Transverse colon (tissue), 4 donors: ENCODE measurements around the gene WWOX. TPM values are rescaled to one million over a fixed set of nuclear protein-coding genes. Genes with fewer than 3 reads are reported as not detected.

Experiments
- DNase-seq: peaks from one replicate; pipeline ENCODE4 v3.0.0-alpha.2; 2019
- H3K27ac ChIP-seq, 4 donors: fragments of 200-600 bp; sonication (generic); 2 replicates each; pipeline ENCODE4 v1.5.1; 2016 to 2018; ENCODE audit warnings: inconsistent platforms in 4 of 4
- H3K27me3 ChIP-seq: fragments of 200-600 bp; sonication (generic); 2 replicates; pipeline ENCODE4 v1.5.1; 2017; ENCODE audit warnings: inconsistent platforms
- H3K36me3 ChIP-seq, 4 donors: fragments of 200-600 bp; sonication (generic); 2 replicates each; pipeline ENCODE4 v1.5.1; 2017 to 2019; ENCODE audit warnings: inconsistent platforms in 4 of 4
- H3K4me1 ChIP-seq, 4 donors: fragments of 200-600 bp; sonication (generic); 2 replicates each; pipeline ENCODE4 v1.5.1; 2017 to 2020; ENCODE audit warnings: inconsistent platforms in 4 of 4
- H3K4me3 ChIP-seq, 4 donors: fragments of 200-600 bp; sonication (generic); 1 replicate in 1 of 4; 2 replicates in 3 of 4; pipeline versions ENCODE4 v1.5.1 to v1.6.1; 2017 to 2019; ENCODE audit warnings: inconsistent platforms in 4 of 4
- H3K9me3 ChIP-seq, 2 donors: fragments of 200-600 bp; sonication (generic); 2 replicates each; pipeline ENCODE4 v1.5.1; 2017 to 2019; ENCODE audit warnings: inconsistent platforms in 2 of 2
- CTCF ChIP-seq, 5 experiments: fragments of 200-600 bp in 3 of 5; fragments of 450-650 bp in 2 of 5; sonication (generic) in 3 of 5; IDR thresholded peaks; 1 replicate in 2 of 5; 2 replicates in 3 of 5; pipeline ENCODE4 v1.5.1; 2016 to 2017; ENCODE audit warnings: antibody characterized with exemption in 5 of 5, inconsistent platforms in 3 of 5, mild to moderate bottlenecking in 2 of 5, moderate library complexity in 1 of 5
- EP300 ChIP-seq: sonication (generic); formaldehyde crosslinking; IDR thresholded peaks from one replicate; pipeline ENCODE4 v1.6.1; 2017; ENCODE audit warnings: antibody characterized with exemption, low read depth
- POLR2A ChIP-seq: fragments of 450-650 bp; IDR thresholded peaks from one replicate; pipeline ENCODE4 v1.6.1; 2016; ENCODE audit warnings: antibody characterized with exemption, mild to moderate bottlenecking, moderate library complexity
- POLR2AphosphoS5 ChIP-seq, 3 donors: sonication (generic); formaldehyde crosslinking; IDR thresholded peaks; one replicate each; pipeline ENCODE4 v1.6.1; 2016; ENCODE audit warnings: antibody characterized with exemption in 3 of 3
- WGBS, 2 donors: methylation state at CpG; one replicate each; pipeline ENCODE4 v1.1.5; 2018; ENCODE audit warnings: low coverage in 1 of 2; 5-methylcytosine and 5-hydroxymethylcytosine counted together
- in situ Hi-C, 4 donors: fragments of 200-750 bp; cut with MboI; loops; one replicate each; pipeline versions ENCODE4 v1.15.0 to v1.15.1; 2017; ENCODE audit warnings: low sequenced_read_pairs in 3 of 4, low pct_ligation_motif_present in 1 of 4, low pct_unique_long_range_greater_than_20kb in 1 of 4
- intact Hi-C: fragments of 100-400 bp; cut with DNase I; formaldehyde crosslinking; loops from one replicate; pipeline ENCODE4 v1.15.1; 2023; ENCODE audit warnings: low total_unique reads
- total RNA-seq, 4 donors: library from RNA; depleted of rRNA; stranded (reverse); fragments of >200 nt; gene quantifications; one replicate each; pipeline ENCODE4 v1.1.0, GENCODE V29; 2016

The WWOX gene
- total RNA-seq, 4 donors from 2014 or later: 11.2 to 53.8 (median 24.8) TPM

DNA sequence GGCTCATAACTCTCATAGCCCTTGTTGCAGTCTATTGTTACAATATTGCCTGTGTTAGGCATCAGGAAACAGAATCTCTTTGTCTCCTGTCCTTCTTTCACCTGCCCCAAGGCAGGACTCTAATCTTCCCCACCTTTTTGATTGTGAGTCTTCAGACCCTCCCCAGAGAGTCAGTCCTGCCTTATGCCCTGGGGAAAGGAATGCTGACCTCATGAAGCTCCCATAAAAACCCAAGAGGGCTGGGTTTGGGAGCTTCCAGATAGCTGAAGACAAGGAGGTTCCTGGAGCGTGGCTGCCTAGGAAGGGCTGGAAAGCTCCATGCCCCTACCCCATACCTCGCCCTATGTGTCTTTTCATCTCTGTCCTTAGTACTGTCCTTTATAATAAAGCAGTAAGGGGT is 688.8 kb downstream of the WWOX start:
- intact Hi-C loops: loop anchor here (5.0 kb wide), 1 partner anchor 434 kb away; no protein-coding TSS in a partner anchor
- no peak for DNase-seq
- Histone ChIP-seq H3K9me3 (no peaks in the 10 kb centered on the region), H3K4me1 (no peaks in the 10 kb centered on the region), H3K27ac (no peak overlapping the region), H3K36me3 (no peaks in the 10 kb centered on the region), H3K4me3 (no peak overlapping the region), H3K27me3 (no peaks in the 10 kb centered on the region)
- in situ Hi-C loops: loop anchor here in 1 of 4 donors (25.0 kb wide), 1 partner anchor 276 kb away; no protein-coding TSS in a partner anchor
- 94% methylated on average over 2 of the region's 2 CpGs; no CpG with 5 or more reads in 1 of the 2 donors for WGBS, 2 donors
- TF ChIP-seq CTCF (IDR thresholded peaks at IDR 0.05) (no peak), POLR2A (no peak), EP300 (no peak), POLR2AphosphoS5 (IDR thresholded peaks at IDR 0.05) (no peak)

DNA sequence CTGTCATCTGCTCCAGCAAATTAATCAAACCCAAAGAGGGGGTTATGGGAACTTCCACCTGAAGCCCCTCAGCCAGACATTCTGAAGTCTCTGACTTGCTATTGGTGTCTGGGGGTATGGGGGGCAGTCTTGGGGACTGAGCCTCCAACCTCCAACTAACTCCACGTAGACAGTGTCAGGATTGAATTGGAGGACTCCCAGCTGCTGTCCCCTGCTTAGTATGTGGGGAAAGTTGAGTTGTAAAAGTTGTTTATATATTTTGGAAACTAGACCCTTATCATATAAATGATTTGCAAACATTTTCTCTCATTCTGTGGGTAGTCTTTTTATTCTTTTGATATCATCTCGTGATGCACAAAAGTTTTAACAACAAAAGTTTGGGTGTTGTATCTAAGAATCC is 689.2 kb downstream of the WWOX start:
- H3K36me3 ChIP-seq: no peaks in the 10 kb centered on the region
- H3K4me1 ChIP-seq: no peaks in the 10 kb centered on the region
- in situ Hi-C loops (loop anchor here in 1 of 4 donors (25.0 kb wide), 1 partner anchor 276 kb away; no protein-coding TSS in a partner anchor), intact Hi-C loops (loop anchor here (5.0 kb wide), 1 partner anchor 434 kb away; no protein-coding TSS in a partner anchor)
- DNase-seq: no peak
- 55 to 60% methylated on average over 2 of the region's 2 CpGs for WGBS, 2 donors
- no peaks in the 10 kb centered on the region for H3K27me3 ChIP-seq
- no peak overlapping the region for H3K4me3 ChIP-seq
- TF ChIP-seq CTCF (IDR thresholded peaks at IDR 0.05) (no peak), EP300 (no peak), POLR2AphosphoS5 (IDR thresholded peaks at IDR 0.05) (no peak), POLR2A (no peak)
- no peaks in the 10 kb centered on the region for H3K9me3 ChIP-seq
- no peak overlapping the region for H3K27ac ChIP-seq

DNA sequence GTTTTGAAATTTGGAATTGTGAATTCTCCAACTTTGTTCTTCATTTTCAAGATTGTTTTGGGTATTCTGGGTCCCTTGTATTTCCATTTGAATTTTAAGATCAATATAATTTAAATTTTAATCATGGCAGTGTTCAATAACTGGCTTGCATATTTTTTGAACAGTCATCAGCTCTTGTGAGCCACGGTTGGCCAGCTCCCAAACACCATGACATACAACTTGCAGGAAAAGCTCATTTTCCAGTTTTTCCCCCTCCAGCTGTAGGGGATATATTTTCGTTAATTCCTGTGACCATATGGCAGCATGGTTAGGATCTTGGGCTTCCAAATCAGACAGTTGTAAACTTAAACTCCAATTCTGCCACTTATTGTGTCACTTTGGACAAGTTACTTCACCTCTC is 690.1 kb downstream of the WWOX start:
- 53 to 63% methylated on average over 2 of the region's 2 CpGs for WGBS, 2 donors
- H3K27me3 ChIP-seq: no peaks in the 10 kb centered on the region
- in situ Hi-C loops: loop anchor here in 1 of 4 donors (25.0 kb wide), 1 partner anchor 277 kb away; no protein-coding TSS in a partner anchor
- no peak for DNase-seq
- H3K4me1 ChIP-seq: no peaks in the 10 kb centered on the region
- TF ChIP-seq EP300 (no peak), POLR2AphosphoS5 (IDR thresholded peaks at IDR 0.05) (no peak), CTCF (IDR thresholded peaks at IDR 0.05) (no peak), POLR2A (no peak)
- H3K4me3 ChIP-seq: no peak overlapping the region
- intact Hi-C loops: loop anchor here (5.0 kb wide), 1 partner anchor 433 kb away; no protein-coding TSS in a partner anchor
- H3K9me3 ChIP-seq: no peaks in the 10 kb centered on the region
- H3K27ac ChIP-seq: no peak overlapping the region
- H3K36me3 ChIP-seq: no peaks in the 10 kb centered on the region

DNA sequence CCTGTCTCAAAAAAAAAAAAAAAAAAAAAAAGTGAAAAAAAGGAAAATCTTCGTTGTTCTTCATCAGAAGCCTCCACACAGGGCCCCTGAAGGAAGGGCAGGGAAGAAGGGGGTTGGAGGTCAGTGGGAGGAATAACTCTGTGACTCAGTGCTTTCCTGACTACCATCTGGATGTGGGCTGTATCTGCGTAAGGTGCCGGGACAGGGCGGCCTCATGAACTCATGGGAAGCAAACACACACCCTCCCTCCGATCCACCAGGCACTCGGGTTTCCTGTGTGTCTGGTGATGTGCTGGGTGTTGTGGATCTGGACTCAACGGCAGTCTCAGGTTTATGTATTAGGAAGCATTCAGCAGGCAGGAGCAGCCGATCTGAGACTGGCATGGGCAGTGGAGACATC is 691.6 kb downstream of the WWOX start:
- intact Hi-C loops: no loop called here
- Histone ChIP-seq H3K4me3 (no peak overlapping the region), H3K36me3 (no peaks in the 10 kb centered on the region), H3K27me3 (no peaks in the 10 kb centered on the region), H3K9me3 (no peaks in the 10 kb centered on the region), H3K27ac (no peak overlapping the region), H3K4me1 (no peaks in the 10 kb centered on the region)
- in situ Hi-C loops: loop anchor here in 1 of 4 donors (25.0 kb wide), 1 partner anchor 279 kb away; no protein-coding TSS in a partner anchor
- 73 to 89% methylated on average over 4 to 8 of the region's 8 CpGs for WGBS, 2 donors
- DNase-seq: no peak
- TF ChIP-seq EP300 (no peak), CTCF (IDR thresholded peaks at IDR 0.05) (no peak), POLR2AphosphoS5 (IDR thresholded peaks at IDR 0.05) (no peak), POLR2A (no peak)
